H1 (cell line): ENCODE measurements around the gene CENPP.

Experiments
- CHD1 ChIP-seq: IDR thresholded peaks from 2 replicates; pipeline ENCODE4 v1.6.1; 2012; ENCODE audit warnings: low read depth, low read length, improper control_type of control experiment
- CTCF ChIP-seq, 3 experiments: IDR thresholded peaks; 1 replicate in 2 of 3; 2 replicates in 1 of 3; pipeline versions ENCODE4 v1.5.1 to v1.6.1; 2011; ENCODE audit warnings: low read length in 3 of 3, mild to moderate bottlenecking in 3 of 3, inconsistent platforms in 2 of 3, low read depth in 1 of 3, moderate library complexity in 1 of 3; ENCODE audit not compliant: insufficient read depth in 1 of 3; ENCODE audit errors: control extremely low read depth in 1 of 3
- FOSL1 ChIP-seq: IDR thresholded peaks from 2 replicates; pipeline ENCODE4 v1.6.1; 2011; ENCODE audit warnings: mild to moderate bottlenecking, low read depth, low read length, moderate library complexity; ENCODE audit not compliant: insufficient read depth
- GABPA ChIP-seq: IDR thresholded peaks from 2 replicates; pipeline ENCODE4 v1.6.1; 2011; ENCODE audit warnings: mild to moderate bottlenecking, low read length, moderate library complexity, borderline replicate concordance; ENCODE audit not compliant: insufficient read depth
- MAX ChIP-seq: IDR thresholded peaks from 2 replicates; pipeline ENCODE4 v1.6.1; 2012; ENCODE audit warnings: inconsistent platforms
- POLR2AphosphoS5 ChIP-seq: IDR thresholded peaks from 2 replicates; pipeline ENCODE4 v1.6.1; 2011; ENCODE audit warnings: low read depth, low read length

- TF ChIP-seq MAX (no peak), POLR2AphosphoS5 (no peak), GABPA (no peak), CTCF (IDR thresholded peaks at IDR 0.05; ENCODE audit: control extremely low read depth in 1 of 3, insufficient read depth in 1 of 3, low read depth in 1 of 3, low read length in 3 of 3) (no peak), CHD1 (no peak), FOSL1 (no peak)
Measured at GRCh38 chr9:92493749-92494387, 168.1 kb downstream of the CENPP start.
